ENCODE results near the gene IRF6.

DNA sequence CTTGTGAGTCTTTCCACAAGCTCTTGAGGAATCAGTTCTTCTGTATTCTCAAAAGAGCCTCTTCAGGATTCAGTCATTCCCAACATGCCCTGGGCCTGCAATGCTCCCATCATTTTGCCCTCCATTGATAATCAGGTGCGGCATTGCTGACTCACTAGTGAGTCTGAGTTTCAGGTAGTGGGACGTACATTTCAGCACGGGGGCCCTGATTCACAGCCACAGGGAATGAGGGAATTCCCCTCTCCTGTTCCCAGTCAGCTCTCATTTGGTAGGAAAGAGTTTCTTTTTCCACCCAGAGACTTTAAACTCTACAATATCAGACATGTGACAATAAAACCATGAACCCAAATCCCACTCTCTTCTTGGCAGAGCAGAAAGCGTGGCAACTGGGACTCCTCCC, 3.7 kb upstream of the IRF6 start:
- TF ChIP-seq, protein P1, sequence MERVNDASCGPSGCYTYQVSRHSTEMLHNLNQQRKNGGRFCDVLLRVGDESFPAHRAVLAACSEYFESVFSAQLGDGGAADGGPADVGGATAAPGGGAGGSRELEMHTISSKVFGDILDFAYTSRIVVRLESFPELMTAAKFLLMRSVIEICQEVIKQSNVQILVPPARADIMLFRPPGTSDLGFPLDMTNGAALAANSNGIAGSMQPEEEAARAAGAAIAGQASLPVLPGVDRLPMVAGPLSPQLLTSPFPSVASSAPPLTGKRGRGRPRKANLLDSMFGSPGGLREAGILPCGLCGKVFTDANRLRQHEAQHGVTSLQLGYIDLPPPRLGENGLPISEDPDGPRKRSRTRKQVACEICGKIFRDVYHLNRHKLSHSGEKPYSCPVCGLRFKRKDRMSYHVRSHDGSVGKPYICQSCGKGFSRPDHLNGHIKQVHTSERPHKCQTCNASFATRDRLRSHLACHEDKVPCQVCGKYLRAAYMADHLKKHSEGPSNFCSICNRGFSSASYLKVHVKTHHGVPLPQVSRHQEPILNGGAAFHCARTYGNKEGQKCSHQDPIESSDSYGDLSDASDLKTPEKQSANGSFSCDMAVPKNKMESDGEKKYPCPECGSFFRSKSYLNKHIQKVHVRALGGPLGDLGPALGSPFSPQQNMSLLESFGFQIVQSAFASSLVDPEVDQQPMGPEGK (CRISPR knock-in tag; IDR thresholded peaks at IDR 0.05; ENCODE audit: borderline replicate concordance): no peak
- no peak for TF ChIP-seq SNAI2 (CRISPR knock-in tag; IDR thresholded peaks at IDR 0.05)
- TF ChIP-seq, protein P2, sequence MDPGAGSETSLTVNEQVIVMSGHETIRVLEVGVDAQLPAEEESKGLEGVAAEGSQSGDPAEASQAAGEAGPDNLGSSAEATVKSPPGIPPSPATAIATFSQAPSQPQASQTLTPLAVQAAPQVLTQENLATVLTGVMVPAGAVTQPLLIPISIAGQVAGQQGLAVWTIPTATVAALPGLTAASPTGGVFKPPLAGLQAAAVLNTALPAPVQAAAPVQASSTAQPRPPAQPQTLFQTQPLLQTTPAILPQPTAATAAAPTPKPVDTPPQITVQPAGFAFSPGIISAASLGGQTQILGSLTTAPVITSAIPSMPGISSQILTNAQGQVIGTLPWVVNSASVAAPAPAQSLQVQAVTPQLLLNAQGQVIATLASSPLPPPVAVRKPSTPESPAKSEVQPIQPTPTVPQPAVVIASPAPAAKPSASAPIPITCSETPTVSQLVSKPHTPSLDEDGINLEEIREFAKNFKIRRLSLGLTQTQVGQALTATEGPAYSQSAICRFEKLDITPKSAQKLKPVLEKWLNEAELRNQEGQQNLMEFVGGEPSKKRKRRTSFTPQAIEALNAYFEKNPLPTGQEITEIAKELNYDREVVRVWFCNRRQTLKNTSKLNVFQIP (CRISPR knock-in tag; IDR thresholded peaks at IDR 0.05; ENCODE audit: borderline replicate concordance, low read depth): no peak
- TF ChIP-seq, protein P3, sequence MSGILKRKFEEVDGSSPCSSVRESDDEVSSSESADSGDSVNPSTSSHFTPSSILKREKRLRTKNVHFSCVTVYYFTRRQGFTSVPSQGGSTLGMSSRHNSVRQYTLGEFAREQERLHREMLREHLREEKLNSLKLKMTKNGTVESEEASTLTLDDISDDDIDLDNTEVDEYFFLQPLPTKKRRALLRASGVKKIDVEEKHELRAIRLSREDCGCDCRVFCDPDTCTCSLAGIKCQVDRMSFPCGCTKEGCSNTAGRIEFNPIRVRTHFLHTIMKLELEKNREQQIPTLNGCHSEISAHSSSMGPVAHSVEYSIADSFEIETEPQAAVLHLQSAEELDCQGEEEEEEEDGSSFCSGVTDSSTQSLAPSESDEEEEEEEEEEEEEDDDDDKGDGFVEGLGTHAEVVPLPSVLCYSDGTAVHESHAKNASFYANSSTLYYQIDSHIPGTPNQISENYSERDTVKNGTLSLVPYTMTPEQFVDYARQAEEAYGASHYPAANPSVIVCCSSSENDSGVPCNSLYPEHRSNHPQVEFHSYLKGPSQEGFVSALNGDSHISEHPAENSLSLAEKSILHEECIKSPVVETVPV (CRISPR knock-in tag; IDR thresholded peaks at IDR 0.05): no peak
- TF ChIP-seq, protein P4, sequence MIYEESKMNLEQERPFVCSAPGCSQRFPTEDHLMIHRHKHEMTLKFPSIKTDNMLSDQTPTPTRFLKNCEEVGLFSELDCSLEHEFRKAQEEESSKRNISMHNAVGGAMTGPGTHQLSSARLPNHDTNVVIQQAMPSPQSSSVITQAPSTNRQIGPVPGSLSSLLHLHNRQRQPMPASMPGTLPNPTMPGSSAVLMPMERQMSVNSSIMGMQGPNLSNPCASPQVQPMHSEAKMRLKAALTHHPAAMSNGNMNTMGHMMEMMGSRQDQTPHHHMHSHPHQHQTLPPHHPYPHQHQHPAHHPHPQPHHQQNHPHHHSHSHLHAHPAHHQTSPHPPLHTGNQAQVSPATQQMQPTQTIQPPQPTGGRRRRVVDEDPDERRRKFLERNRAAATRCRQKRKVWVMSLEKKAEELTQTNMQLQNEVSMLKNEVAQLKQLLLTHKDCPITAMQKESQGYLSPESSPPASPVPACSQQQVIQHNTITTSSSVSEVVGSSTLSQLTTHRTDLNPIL (CRISPR knock-in tag; IDR thresholded peaks at IDR 0.05; ENCODE audit: low read depth): no peak
- no peak for TF ChIP-seq GLIS3 (CRISPR knock-in tag; IDR thresholded peaks at IDR 0.05)
- no peak for TF ChIP-seq ZNF565 (CRISPR knock-in tag; conservative IDR thresholded peaks at IDR 0.05; ENCODE audit: low read depth)
- no peak for TF ChIP-seq BACH2 (CRISPR knock-in tag; IDR thresholded peaks at IDR 0.05; ENCODE audit: borderline replicate concordance)
- no peak for TF ChIP-seq TCF4 (CRISPR knock-in tag; IDR thresholded peaks at IDR 0.05; ENCODE audit: borderline replicate concordance)
- no peak for TF ChIP-seq OSR1 (CRISPR knock-in tag; IDR thresholded peaks at IDR 0.05)
- no peak for TF ChIP-seq PPARA (CRISPR knock-in tag; IDR thresholded peaks at IDR 0.05; ENCODE audit: borderline replicate concordance)
- TF ChIP-seq TOX (CRISPR knock-in tag; IDR thresholded peaks at IDR 0.05; ENCODE audit: borderline replicate concordance): no peak
- no peak for TF ChIP-seq ISL1 (CRISPR knock-in tag; IDR thresholded peaks at IDR 0.05)

Data from SK-N-SH treated with all-trans-retinoic acid at 6 μM for 48 hours (cell line).